HEK293T (cell line): ENCODE data around the gene CPT1C.

ENCODE experiments used
- ARNT ChIP-seq: fragments of 450-650 bp; IDR thresholded peaks from 2 replicates; pipeline ENCODE4 v1.6.1; 2017; ENCODE audit warnings: mild to moderate bottlenecking
- BHLHE40 ChIP-seq: fragments of 450-650 bp; IDR thresholded peaks from 2 replicates; pipeline ENCODE4 v1.6.1; 2016; ENCODE audit warnings: mild to moderate bottlenecking, moderate library complexity, borderline replicate concordance
- CTBP1 ChIP-seq: fragments of 450-650 bp; IDR thresholded peaks from 2 replicates; pipeline ENCODE4 v1.6.1; 2016; ENCODE audit warnings: borderline replicate concordance
- ELF4 ChIP-seq: fragments of 450-650 bp; IDR thresholded peaks from 2 replicates; pipeline ENCODE4 v1.6.1; 2017; ENCODE audit warnings: antibody characterized with exemption
- FOXA1 ChIP-seq: fragments of 450-650 bp; IDR thresholded peaks from 2 replicates; pipeline ENCODE4 v1.6.1; 2016; ENCODE audit warnings: mild to moderate bottlenecking
- FOXK2 ChIP-seq: fragments of 450-650 bp; IDR thresholded peaks from 2 replicates; pipeline ENCODE4 v1.6.1; 2016; ENCODE audit warnings: mild to moderate bottlenecking
- FOXM1 ChIP-seq: fragments of 450-650 bp; IDR thresholded peaks from 2 replicates; pipeline ENCODE4 v1.6.1; 2017; ENCODE audit warnings: mild to moderate bottlenecking, borderline replicate concordance
- L3MBTL2 ChIP-seq: fragments of 450-650 bp; conservative IDR thresholded peaks from 2 replicates; pipeline ENCODE4 v1.6.1; 2016; ENCODE audit warnings: mild to moderate bottlenecking
- LEF1 ChIP-seq: fragments of 450-650 bp; IDR thresholded peaks from 2 replicates; pipeline ENCODE4 v1.6.1; 2017; ENCODE audit warnings: mild to moderate bottlenecking, borderline replicate concordance
- PKNOX1 ChIP-seq: fragments of 450-650 bp; IDR thresholded peaks from 2 replicates; pipeline ENCODE4 v1.6.1; 2016
- SP1 ChIP-seq: fragments of 450-650 bp; IDR thresholded peaks from 2 replicates; pipeline ENCODE4 v1.6.1; 2017
- SUZ12 ChIP-seq: fragments of 450-650 bp; IDR thresholded peaks from 2 replicates; pipeline ENCODE4 v1.6.1; 2016; ENCODE audit warnings: mild to moderate bottlenecking
- TARDBP ChIP-seq: fragments of 450-650 bp; IDR thresholded peaks from 2 replicates; pipeline ENCODE4 v1.6.1; 2016
- ZNF384 ChIP-seq: fragments of 450-650 bp; IDR thresholded peaks from 2 replicates; pipeline ENCODE4 v1.6.1; 2016

- TF ChIP-seq ELF4: no peak
- TF ChIP-seq PKNOX1: no peak
- TF ChIP-seq ARNT: no peak
- TF ChIP-seq SP1: no peak
- TF ChIP-seq TARDBP: no peak
- no peak for TF ChIP-seq FOXK2
- no peak for TF ChIP-seq CTBP1
- no peak for TF ChIP-seq SUZ12
- TF ChIP-seq ZNF384: no peak
- TF ChIP-seq FOXM1: no peak
- no peak for TF ChIP-seq FOXA1
- no peak for TF ChIP-seq LEF1
- no peak for TF ChIP-seq L3MBTL2
- TF ChIP-seq BHLHE40: no peak
Observed at GRCh38 chr19:49655570-49656455, 35.1 kb upstream of the CPT1C start.
